GM13977 (cell line): ENCODE results near the gene SNAI3.

Experiments used
- DNase-seq: peaks from one replicate; pipeline ENCODE4 v3.0.0; 2012; ENCODE audit warnings: low spot score
- CTCF ChIP-seq: IDR thresholded peaks from 2 replicates; pipeline ENCODE4 v1.5.1; 2012; ENCODE audit warnings: mild to moderate bottlenecking, control low read depth; ENCODE audit not compliant: insufficient read depth; ENCODE audit errors: extremely low read depth, missing control alignments
- in situ Hi-C: fragments of 300-500 bp; cut with MboI; formaldehyde crosslinking; loops from one replicate; pipeline ENCODE4 v1.12.0; 2022; ENCODE audit warnings: low sequenced_read_pairs, low pct_unique_long_range_greater_than_20kb, mixed read lengths, inconsistent platforms; ENCODE audit not compliant: unreplicated experiment

The SNAI3 gene

GRCh38 chr16:88712362-88712979 lies 26.2 kb upstream of the SNAI3 start:
- TF ChIP-seq CTCF: no peak
- in situ Hi-C loops: no loop called here
- no peak for DNase-seq

- no peak for DNase-seq
- in situ Hi-C loops: no loop called here
- TF ChIP-seq CTCF: no peak
Measured at GRCh38 chr16:88711750-88712340, 25.5 kb upstream of the SNAI3 start.

- TF ChIP-seq CTCF: no peak
- in situ Hi-C loops: no loop called here
- no peak for DNase-seq
Measured at GRCh38 chr16:88710556-88710955, 24.2 kb upstream of the SNAI3 start.

- in situ Hi-C loops: no loop called here
- no peak for TF ChIP-seq CTCF
- DNase-seq: no peak
Measured at GRCh38 chr16:88706965-88707826, 20.9 kb upstream of the SNAI3 start.

GRCh38 chr16:88706229-88706964 lies 20.1 kb upstream of the SNAI3 start, which contains the start of the genes CTU2 and RNF166:
TSS of gene CTU2 (plus strand) at chr16:88706503. CDS start at chr16:88706531, 28 bp downstream.
TSS of gene RNF166 (minus strand) at chr16:88706408. CDS start at chr16:88706325, 83 bp downstream.
- in situ Hi-C loops: no loop called here
- TF ChIP-seq CTCF: no peak

GRCh38 chr16:88705801-88706228 lies 19.5 kb upstream of the SNAI3 start:
- in situ Hi-C loops: no loop called here
- TF ChIP-seq CTCF: no peak
- peak; percentile 60 for DNase-seq

More at GRCh38 chr16:88706229-88706964, 20.1 kb upstream of the SNAI3 start, which contains the start of the genes CTU2 and RNF166:
- peak; percentile 99 for DNase-seq
